ENCODE results near the gene GSN. TPM values are rescaled to one million over a fixed set of nuclear protein-coding genes. Genes with fewer than 3 reads are reported as not detected.

Gene GSN
- total RNA-seq, 1 experiment from 2014 or later = 333 TPM

- in situ Hi-C loops (cut with HindIII; ENCODE audit: low sequenced_read_pairs) = no loop called here
- no peak for DNase-seq (ENCODE audit: low spot score)
These were observed 25.6 kb upstream of the GSN start for GRCh38 chr9:121242219-121242958.

GRCh38 chr9:121242959-121243346, 25.0 kb upstream of the GSN start:
- in situ Hi-C loops (cut with HindIII; ENCODE audit: low sequenced_read_pairs) = no loop called here
- DNase-seq (ENCODE audit: low spot score) = no peak

- DNase-seq (ENCODE audit: low spot score) = no peak
- in situ Hi-C loops (cut with HindIII; ENCODE audit: low sequenced_read_pairs) = no loop called here
These were observed 21.0 kb upstream of the GSN start for GRCh38 chr9:121246821-121247561.

- DNase-seq (ENCODE audit: low spot score) = no peak
- in situ Hi-C loops (cut with HindIII; ENCODE audit: low sequenced_read_pairs) = no loop called here
These were observed 18.4 kb upstream of the GSN start for GRCh38 chr9:121249563-121249962.

GRCh38 chr9:121252104-121252851, 15.7 kb upstream of the GSN start:
- no peak for DNase-seq (ENCODE audit: low spot score)
- in situ Hi-C loops (cut with HindIII; ENCODE audit: low sequenced_read_pairs) = no loop called here

GRCh38 chr9:121253162-121253561, 14.8 kb upstream of the GSN start:
- no peak for DNase-seq (ENCODE audit: low spot score)
- in situ Hi-C loops (cut with HindIII; ENCODE audit: low sequenced_read_pairs) = no loop called here

GRCh38 chr9:121253821-121254501, 14.0 kb upstream of the GSN start:
- no peak for DNase-seq (ENCODE audit: low spot score)
- in situ Hi-C loops (cut with HindIII; ENCODE audit: low sequenced_read_pairs) = no loop called here

GRCh38 chr9:121259498-121259897, 8.5 kb upstream of the GSN start:
- in situ Hi-C loops (cut with HindIII; ENCODE audit: low sequenced_read_pairs) = no loop called here
- no peak for DNase-seq (ENCODE audit: low spot score)

GRCh38 chr9:121259935-121260334, 8.0 kb upstream of the GSN start:
- no peak for DNase-seq (ENCODE audit: low spot score)
- in situ Hi-C loops (cut with HindIII; ENCODE audit: low sequenced_read_pairs) = no loop called here

GRCh38 chr9:121260457-121261106, 7.4 kb upstream of the GSN start:
- no peak for DNase-seq (ENCODE audit: low spot score)
- in situ Hi-C loops (cut with HindIII; ENCODE audit: low sequenced_read_pairs) = no loop called here

GRCh38 chr9:121261107-121261460, 6.9 kb upstream of the GSN start:
- no peak for DNase-seq (ENCODE audit: low spot score)
- in situ Hi-C loops (cut with HindIII; ENCODE audit: low sequenced_read_pairs) = no loop called here

- in situ Hi-C loops (cut with HindIII; ENCODE audit: low sequenced_read_pairs) = no loop called here
- no peak for DNase-seq (ENCODE audit: low spot score)
These were observed 6.2 kb upstream of the GSN start for GRCh38 chr9:121261755-121262154.

GRCh38 chr9:121262423-121262822, 5.5 kb upstream of the GSN start:
- in situ Hi-C loops (cut with HindIII; ENCODE audit: low sequenced_read_pairs) = no loop called here

GRCh38 chr9:121262953-121263352, 5.0 kb upstream of the GSN start:
- in situ Hi-C loops (cut with HindIII; ENCODE audit: low sequenced_read_pairs) = no loop called here
- DNase-seq (ENCODE audit: low spot score) = no peak

More at GRCh38 chr9:121262423-121262822, 5.5 kb upstream of the GSN start:
- DNase-seq (ENCODE audit: low spot score) = no peak

GRCh38 chr9:121266356-121266755, 1.6 kb upstream of the GSN start:
- no peak for DNase-seq (ENCODE audit: low spot score)
- in situ Hi-C loops (cut with HindIII; ENCODE audit: low sequenced_read_pairs) = no loop called here

GRCh38 chr9:121266906-121267650, 884 bp upstream of the GSN start:
- DNase-seq (ENCODE audit: low spot score) = peak; percentile 74
- in situ Hi-C loops (cut with HindIII; ENCODE audit: low sequenced_read_pairs) = no loop called here

GRCh38 chr9:121268598-121268850, 562 bp downstream of the GSN start:
- DNase-seq (ENCODE audit: low spot score) = no peak
- in situ Hi-C loops (cut with HindIII; ENCODE audit: low sequenced_read_pairs) = no loop called here

- DNase-seq (ENCODE audit: low spot score) = no peak
- in situ Hi-C loops (cut with HindIII; ENCODE audit: low sequenced_read_pairs) = no loop called here
These were observed 1.1 kb downstream of the GSN start for GRCh38 chr9:121268851-121269641.
